ENCODE results near the gene SERGEF. TPM values are rescaled to one million over a fixed set of nuclear protein-coding genes. Genes with fewer than 3 reads are reported as not detected.

SERGEF gene
- total RNA-seq, 1 donor, result 16.9 TPM

DNA sequence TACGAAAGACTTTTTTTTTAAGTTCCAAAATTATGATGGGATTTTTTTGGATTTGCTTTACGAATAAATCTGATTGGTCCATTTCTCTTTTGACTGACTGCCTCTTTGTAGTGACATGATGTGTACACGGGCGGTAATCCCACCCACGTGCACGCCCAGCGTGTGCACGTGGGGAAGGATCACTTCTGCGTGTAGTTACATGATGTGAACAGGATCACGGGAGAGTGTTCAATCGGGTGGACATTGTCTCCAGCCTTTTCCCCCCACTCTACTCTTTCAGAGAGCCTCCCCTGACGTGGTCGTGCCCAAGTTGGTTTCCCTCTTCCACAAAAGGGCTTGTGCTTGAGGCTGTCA, 235.1 kb downstream of the SERGEF start:
- TF ChIP-seq, protein P1, sequence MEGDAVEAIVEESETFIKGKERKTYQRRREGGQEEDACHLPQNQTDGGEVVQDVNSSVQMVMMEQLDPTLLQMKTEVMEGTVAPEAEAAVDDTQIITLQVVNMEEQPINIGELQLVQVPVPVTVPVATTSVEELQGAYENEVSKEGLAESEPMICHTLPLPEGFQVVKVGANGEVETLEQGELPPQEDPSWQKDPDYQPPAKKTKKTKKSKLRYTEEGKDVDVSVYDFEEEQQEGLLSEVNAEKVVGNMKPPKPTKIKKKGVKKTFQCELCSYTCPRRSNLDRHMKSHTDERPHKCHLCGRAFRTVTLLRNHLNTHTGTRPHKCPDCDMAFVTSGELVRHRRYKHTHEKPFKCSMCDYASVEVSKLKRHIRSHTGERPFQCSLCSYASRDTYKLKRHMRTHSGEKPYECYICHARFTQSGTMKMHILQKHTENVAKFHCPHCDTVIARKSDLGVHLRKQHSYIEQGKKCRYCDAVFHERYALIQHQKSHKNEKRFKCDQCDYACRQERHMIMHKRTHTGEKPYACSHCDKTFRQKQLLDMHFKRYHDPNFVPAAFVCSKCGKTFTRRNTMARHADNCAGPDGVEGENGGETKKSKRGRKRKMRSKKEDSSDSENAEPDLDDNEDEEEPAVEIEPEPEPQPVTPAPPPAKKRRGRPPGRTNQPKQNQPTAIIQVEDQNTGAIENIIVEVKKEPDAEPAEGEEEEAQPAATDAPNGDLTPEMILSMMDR (IDR thresholded peaks at IDR 0.05; ENCODE audit: insufficient read depth, low read length), result no peak
- DNase-seq (ENCODE audit: low read depth), result no peak
- H3K4me3 ChIP-seq (ENCODE audit: low read depth, low read length), result no peak overlapping the region

DNA sequence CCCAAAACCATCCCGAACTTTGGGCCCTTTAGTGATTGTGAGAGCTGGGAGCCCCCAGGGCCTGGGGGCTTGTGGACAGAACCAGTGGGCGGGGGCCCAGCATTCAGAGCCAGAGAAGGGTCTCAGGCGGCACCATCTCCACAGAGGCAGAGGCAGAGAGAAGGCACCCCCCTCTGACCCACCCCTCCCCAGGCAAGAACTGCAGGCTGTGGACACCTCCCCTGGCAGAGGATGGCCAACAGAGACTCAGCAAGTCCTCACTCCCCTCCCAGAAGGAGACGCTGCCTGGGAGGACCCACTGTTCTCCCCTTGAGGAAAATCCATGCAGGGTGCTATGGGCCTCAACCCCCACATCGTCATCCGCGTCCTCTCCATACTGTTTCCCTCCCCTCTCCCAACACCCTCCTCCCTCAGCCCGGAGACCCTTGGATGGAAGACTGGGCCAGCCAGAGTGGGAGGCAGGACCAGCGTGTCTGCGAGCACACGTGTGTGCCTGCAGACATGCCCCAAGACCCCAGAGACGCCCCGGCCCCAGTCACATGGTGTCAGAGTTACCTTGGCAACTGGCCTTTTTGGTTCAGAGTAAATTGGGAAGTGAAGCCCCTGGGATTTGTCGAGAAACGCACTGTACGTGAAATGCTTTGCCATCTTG, 235.6 kb downstream of the SERGEF start:
- no peak for DNase-seq (ENCODE audit: low read depth)
- no peak overlapping the region for H3K4me3 ChIP-seq (ENCODE audit: low read depth, low read length)
- TF ChIP-seq, protein P1 (IDR thresholded peaks at IDR 0.05; ENCODE audit: insufficient read depth, low read length), result no peak

DNA sequence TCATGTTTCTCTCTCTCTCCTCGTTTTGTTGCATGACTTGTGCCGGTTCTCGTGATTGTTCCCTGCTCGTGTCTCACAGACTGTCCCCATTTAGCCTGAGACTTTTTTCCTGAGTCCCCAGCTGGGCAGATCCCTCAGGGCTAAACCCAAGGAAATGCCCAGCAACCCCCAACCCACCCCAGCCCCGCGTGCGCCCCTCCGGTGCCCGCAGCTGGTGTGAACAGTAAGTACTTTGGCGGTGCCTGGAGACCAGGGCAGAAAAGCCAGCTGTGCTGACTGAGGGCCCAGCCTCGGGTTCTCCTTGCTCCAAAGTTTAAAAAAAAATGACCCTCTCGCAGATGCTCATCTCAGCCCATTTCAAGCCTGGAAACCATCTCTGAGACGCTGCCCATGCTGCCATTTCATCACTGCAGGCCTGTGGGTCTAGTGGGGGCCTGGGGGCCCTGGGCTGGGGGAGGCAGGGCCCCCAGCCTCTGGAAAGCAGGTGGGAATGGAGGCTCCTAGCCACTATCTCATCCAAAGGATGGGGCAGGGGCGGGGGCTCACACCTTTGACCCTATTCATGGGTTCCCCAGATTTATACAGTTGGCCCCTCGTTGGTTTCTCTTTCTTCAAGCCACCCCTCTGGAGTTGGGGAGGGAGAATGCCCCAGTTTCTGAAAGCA, 236.5 kb downstream of the SERGEF start:
- TF ChIP-seq, protein P1 (IDR thresholded peaks at IDR 0.05; ENCODE audit: insufficient read depth, low read length), result no peak
- DNase-seq (ENCODE audit: low read depth), result no peak
- no peak overlapping the region for H3K4me3 ChIP-seq (ENCODE audit: low read depth, low read length)

DNA sequence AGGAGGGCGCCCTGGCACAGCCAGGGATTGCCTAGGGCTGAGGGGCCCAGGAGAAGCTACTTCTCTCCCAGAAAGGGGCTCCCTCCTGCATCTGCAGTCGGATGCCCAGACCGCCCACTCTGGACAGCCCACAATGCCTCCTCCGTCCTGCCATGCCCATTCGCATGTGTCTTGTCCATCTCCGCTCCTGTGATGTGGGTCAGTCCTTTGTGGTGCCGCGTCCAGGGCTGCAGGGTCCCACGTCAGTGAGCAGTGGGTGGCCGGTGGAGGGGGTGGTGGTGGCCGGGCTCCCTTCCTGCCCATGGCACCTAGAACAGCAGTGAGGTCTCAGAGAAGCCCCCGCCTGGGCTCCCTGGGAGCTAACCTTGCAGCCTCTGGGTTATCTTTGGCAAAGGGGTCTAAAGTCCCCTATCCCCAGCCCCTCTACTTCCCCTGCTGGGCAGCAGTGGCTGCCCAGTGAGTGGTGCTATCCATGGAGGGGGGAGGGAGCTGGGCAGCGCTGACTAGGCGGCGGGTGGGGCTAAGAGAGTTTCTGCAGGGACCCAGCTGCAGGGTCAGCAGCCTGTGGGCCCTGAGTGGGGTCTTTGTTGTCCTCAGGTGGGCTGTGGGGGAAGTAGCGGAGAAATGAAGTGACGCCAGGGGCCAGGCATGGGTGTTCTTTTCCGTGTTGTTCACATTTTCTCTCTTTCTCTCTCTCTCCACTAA, 237.2 kb downstream of the SERGEF start:
- TF ChIP-seq, protein P1 (IDR thresholded peaks at IDR 0.05; ENCODE audit: insufficient read depth, low read length), result no peak
- H3K4me3 ChIP-seq (ENCODE audit: low read depth, low read length), result no peak overlapping the region
- no peak for DNase-seq (ENCODE audit: low read depth)

DNA sequence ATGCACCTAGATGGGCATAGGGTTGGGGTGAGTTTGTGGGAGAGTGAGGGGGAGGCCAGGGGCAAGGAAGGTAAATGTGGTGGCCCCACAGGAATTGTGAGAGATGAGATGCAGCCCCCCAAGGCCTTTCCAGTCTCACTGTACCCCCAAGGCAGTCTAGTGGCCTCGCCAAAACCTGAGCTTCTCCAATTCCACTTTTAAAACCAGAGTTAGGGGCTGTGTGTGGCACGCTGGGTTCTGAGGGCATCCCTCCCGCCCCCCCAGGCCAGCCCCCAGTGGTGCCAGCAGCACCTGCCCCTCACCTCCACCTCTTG, 237.9 kb downstream of the SERGEF start:
- no peak for DNase-seq (ENCODE audit: low read depth)
- no peak overlapping the region for H3K4me3 ChIP-seq (ENCODE audit: low read depth, low read length)
- TF ChIP-seq, protein P1 (IDR thresholded peaks at IDR 0.05; ENCODE audit: insufficient read depth, low read length), result no peak

DNA sequence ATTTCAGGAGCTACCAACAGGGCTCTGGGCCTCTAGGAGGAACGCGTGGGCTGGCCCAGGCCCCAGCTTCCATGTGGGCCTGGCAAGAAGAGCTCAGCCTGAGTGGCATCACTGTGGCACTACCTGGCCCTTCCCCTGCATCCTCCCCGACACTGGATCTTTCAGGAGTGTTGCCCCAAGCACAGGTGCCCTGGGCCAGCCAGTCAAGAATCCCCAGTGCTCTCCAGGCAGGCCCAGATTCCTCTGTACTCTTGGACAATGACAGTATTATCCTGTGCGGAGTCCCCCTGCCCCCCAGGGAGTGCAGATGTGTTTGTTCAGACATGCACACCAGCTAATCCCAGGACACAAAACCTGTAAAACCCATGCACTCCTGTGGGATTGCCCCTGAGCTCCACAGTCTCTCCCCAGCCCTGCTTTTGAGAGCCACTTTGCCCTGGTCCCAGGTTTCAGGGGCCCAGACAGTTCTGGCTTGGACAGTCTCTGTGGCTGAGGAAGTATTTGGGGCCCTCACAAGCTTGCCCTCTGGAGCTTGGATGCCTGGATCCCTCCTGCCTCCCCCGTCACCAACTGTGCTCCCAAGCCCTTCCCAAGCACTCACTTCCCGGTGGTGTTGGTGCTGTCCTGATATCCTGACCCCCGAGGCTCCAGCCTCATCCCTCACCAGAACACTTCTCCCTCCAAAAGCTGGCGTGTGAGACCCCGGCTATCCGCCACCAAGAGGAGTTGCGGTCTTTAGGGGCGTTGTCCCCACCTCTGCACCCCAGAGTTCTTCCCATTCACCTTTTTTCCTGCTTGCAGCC, 238.4 kb downstream of the SERGEF start:
- H3K4me3 ChIP-seq (ENCODE audit: low read depth, low read length), result no peak overlapping the region
- no peak for DNase-seq (ENCODE audit: low read depth)
- TF ChIP-seq, protein P1 (IDR thresholded peaks at IDR 0.05; ENCODE audit: insufficient read depth, low read length), result no peak

Data from fibroblast of the aortic adventitia (primary cell).